HepG2 (cell line): ENCODE data around the gene GPRC5B. TPM values are rescaled to one million over a fixed set of nuclear protein-coding genes. Genes with fewer than 3 reads are reported as not detected.

Source experiments
- ATAC-seq: fragments of 200-7000 bp; cut with Tn5 transposase; 3 replicates; pipeline ENCODE4 v1.9.1; 2020; ENCODE audit warnings: mild to moderate bottlenecking, moderate library complexity
- BruUV-seq: library from RNA; stranded (reverse); fragments of 400-500 nt; replicated peaks from 2 replicates; lab custom pipeline; 2021; lab: Mats Ljungman, UMichigan
- CTCF ChIA-PET: fragments of 300-600 bp; formaldehyde crosslinking; extraction: SDS; loops from one replicate; lab custom pipeline; 2021; ENCODE audit warnings: low total read pairs, inconsistent platforms, low intra/inter-chr PET ratio; lab: Yijun Ruan, JAX
- POLR2A ChIA-PET: fragments of 350-600 bp; sonication (Branson Sonifier 250); formaldehyde crosslinking; loops from one replicate; lab custom pipeline; 2020; ENCODE audit warnings: antibody characterized with exemption, inconsistent platforms; lab: Yijun Ruan, JAX
- DNase-seq: peaks from one replicate; pipeline ENCODE4 v3.0.0-alpha.2; 2015; ENCODE audit warnings: low spot score
- FAIRE-seq: peaks from 3 replicates; lab custom pipeline; 2011; peaks lifted over from hg19 to GRCh38; lab: Jason Lieb, UNC
- H2AFZ ChIP-seq: one replicate; pipeline ENCODE4 v1.6.1; 2011; ENCODE audit warnings: low read length, inconsistent platforms
- H3K27ac ChIP-seq: fragments of 300-600 bp; 3 replicates; pipeline ENCODE4 v1.8.0; 2011; ENCODE audit warnings: mixed run types, mild to moderate bottlenecking, mixed read lengths, low read length, inconsistent platforms; ENCODE audit not compliant: insufficient read depth; ENCODE audit errors: extremely low read length
- H3K27me3 ChIP-seq, 2 experiments: fragments of 200-600 bp in 1 of 2; 2 replicates in 1 of 2; 3 replicates in 1 of 2; pipeline versions ENCODE4 v1.6.0 to v1.8.0; 2011; ENCODE audit warnings: low read length in 2 of 2, mild to moderate bottlenecking in 2 of 2, moderate library complexity in 2 of 2, inconsistent platforms in 1 of 2; ENCODE audit not compliant: insufficient read depth in 2 of 2, control insufficient read depth in 1 of 2
- H3K36me3 ChIP-seq, 2 experiments: fragments of 200-600 bp in 1 of 2; replicated peaks in 1 of 2; 2 replicates in 1 of 2; 3 replicates in 1 of 2; pipeline versions ENCODE4 v1.5.1 to v1.8.0; 2011; ENCODE audit warnings: low read length in 2 of 2, inconsistent platforms in 1 of 2; ENCODE audit not compliant: insufficient read depth in 2 of 2, control insufficient read depth in 1 of 2
- H3K4me1 ChIP-seq: 2 replicates; pipeline ENCODE4 v1.5.1; 2012; ENCODE audit warnings: low read length, inconsistent platforms; ENCODE audit not compliant: insufficient read depth
- H3K4me2 ChIP-seq: 2 replicates; pipeline ENCODE4 v1.6.0; 2011; ENCODE audit warnings: low read depth, low read length, inconsistent platforms
- H3K4me3 ChIP-seq, 3 experiments: fragments of 200-600 bp in 1 of 3; sonication (generic), shearing (Covaris generic) in 1 of 3; replicated peaks in 1 of 3; 2 replicates each; pipeline ENCODE4 v1.5.1; 2011 to 2016; ENCODE audit warnings: low read length in 3 of 3, inconsistent platforms in 2 of 3, low read depth in 2 of 3, mild to moderate bottlenecking in 2 of 3, control low read depth in 1 of 3, mixed read lengths in 1 of 3; ENCODE audit not compliant: insufficient read depth in 1 of 3
- H3K79me2 ChIP-seq: one replicate; pipeline ENCODE4 v1.6.1; 2011; ENCODE audit warnings: low read length, inconsistent platforms; ENCODE audit not compliant: insufficient read depth
- H3K9ac ChIP-seq: 2 replicates; pipeline ENCODE4 v1.6.0; 2011; ENCODE audit warnings: mild to moderate bottlenecking, low read depth, low read length, inconsistent platforms; ENCODE audit not compliant: insufficient read depth
- H3K9me3 ChIP-seq: 2 replicates; pipeline ENCODE4 v1.5.1; 2012; ENCODE audit warnings: mild to moderate bottlenecking, low read length
- H4K20me1 ChIP-seq: 2 replicates; pipeline ENCODE4 v1.6.0; 2011; ENCODE audit warnings: inconsistent platforms, mild to moderate bottlenecking, low read length, moderate library complexity; ENCODE audit not compliant: insufficient read depth
- BCL3 ChIP-seq: sonication (generic); formaldehyde crosslinking; IDR thresholded peaks from 2 replicates; pipeline ENCODE4 v1.5.1; 2020; ENCODE audit warnings: mild to moderate bottlenecking, missing genetic modification reagents, moderate library complexity
- BCLAF1 ChIP-seq: fragments of 450-650 bp; IDR thresholded peaks from 2 replicates; pipeline ENCODE4 v1.6.1; 2017; ENCODE audit warnings: mild to moderate bottlenecking
- EEA1 ChIP-seq: sonication (generic); formaldehyde crosslinking; IDR thresholded peaks from 2 replicates; pipeline ENCODE4 v1.5.1; 2020; ENCODE audit warnings: mild to moderate bottlenecking, missing genetic modification reagents, borderline replicate concordance
- MXD1 ChIP-seq: sonication (generic); formaldehyde crosslinking; IDR thresholded peaks from 2 replicates; pipeline ENCODE4 v1.4.0; 2020; ENCODE audit warnings: mild to moderate bottlenecking, missing genetic modification reagents
- PCBP2 ChIP-seq: fragments of 200-400 bp; formaldehyde crosslinking; optimal IDR thresholded peaks from 2 replicates; pipeline ENCODE3; 2018; ENCODE audit warnings: low read length, low read depth; ENCODE audit not compliant: poor library complexity, severe bottlenecking
- PRMT3 ChIP-seq: sonication (generic); formaldehyde crosslinking; IDR thresholded peaks from 2 replicates; pipeline ENCODE4 v1.8.1; 2022; ENCODE audit warnings: low read depth, mild to moderate bottlenecking, moderate library complexity, missing genetic modification reagents, borderline replicate concordance
- PRPF4 ChIP-seq: fragments of 200-400 bp; formaldehyde crosslinking; IDR thresholded peaks from 2 replicates; pipeline ENCODE4 v1.6.1; 2016; ENCODE audit warnings: low read length, low read depth; ENCODE audit not compliant: poor library complexity, severe bottlenecking
- TBP ChIP-seq: sonication (generic); formaldehyde crosslinking; IDR thresholded peaks from 2 replicates; pipeline ENCODE4 v1.5.0; 2020; ENCODE audit warnings: missing genetic modification reagents
- ZBTB49 ChIP-seq: sonication (generic); formaldehyde crosslinking; IDR thresholded peaks from 2 replicates; pipeline ENCODE4 v1.4.0; 2020; ENCODE audit warnings: missing genetic modification reagents, borderline replicate concordance
- ZFP91 ChIP-seq: sonication (generic); formaldehyde crosslinking; IDR thresholded peaks from 2 replicates; pipeline ENCODE4 v1.9.0; 2022; ENCODE audit warnings: missing genetic modification reagents, mild to moderate bottlenecking, borderline replicate concordance
- ZNF34 ChIP-seq: sonication (generic); formaldehyde crosslinking; IDR thresholded peaks from 2 replicates; pipeline ENCODE4 v1.4.0; 2020; ENCODE audit warnings: mild to moderate bottlenecking, missing genetic modification reagents, borderline replicate concordance
- ZNF720 ChIP-seq: sonication (generic); formaldehyde crosslinking; IDR thresholded peaks from 2 replicates; pipeline ENCODE4 v1.4.0; 2020; ENCODE audit warnings: missing genetic modification reagents
- WGBS: methylation state at CpG from one replicate; pipeline ENCODE4 v1.1.6; 2017; ENCODE audit warnings: low lambda C conversion rate; 5-methylcytosine and 5-hydroxymethylcytosine counted together
- in situ Hi-C: cut with HindIII; loops from 2 replicates; pipeline ENCODE4 v1.10.0; 2017; ENCODE audit warnings: low pct_unique_long_range_greater_than_20kb; ENCODE audit not compliant: extremely low pct_ligation_motif_present
- intact Hi-C: fragments of 100-400 bp; cut with micrococcal nuclease; formaldehyde crosslinking; loops from one replicate; pipeline ENCODE4 v1.10.0; 2022; ENCODE audit not compliant: unreplicated experiment
- polyA plus RNA-seq, 8 experiments: library from polyadenylated mRNA; depleted of rRNA in 3 of 8; stranded (reverse) in 7 of 8; unstranded in 1 of 8; fragments of >200 nt; fragmentation: Illumina TruSeq in 4 of 8; extraction: Trizol in 4 of 8; gene quantifications; 2 replicates each; pipeline versions ENCODE4 v1.2.1 to v1.2.3, GENCODE V29; 2011 to 2016; ENCODE audit warnings: low read depth in 4 of 8, missing spikeins in 1 of 8, mixed read lengths in 1 of 8; ENCODE audit not compliant: insufficient read depth in 1 of 8
- total RNA-seq, 5 experiments: library from RNA; depleted of rRNA; stranded (reverse); fragments of >200 nt; fragmentation: Illumina TruSeq; extraction: Trizol; gene quantifications; 2 replicates each; pipeline ENCODE4 v1.2.3, GENCODE V29; 2016; ENCODE audit warnings: low read depth in 1 of 5

GPRC5B gene
- total and polyA plus RNA-seq, 2 of the 13 experiments (the other 11 are each of a cell fraction or from before 2014, with no cell fraction given), result 0.46 to 0.53 TPM

GRCh38 chr16:19882186-19882585 lies 2.5 kb downstream of the GPRC5B start:
- no peak for DNase-seq
- ChIA-PET POLR2A (no interaction called here), CTCF (no interaction called here)
- H3K4me1 ChIP-seq, result peaks cover 25% of the 10 kb centered on the region
- in situ Hi-C loops, result no loop called here
- peaks cover 11 to 36% of the 10 kb centered on the region in 2 experiments for H3K27me3 ChIP-seq
- H3K9me3 ChIP-seq, result no peaks in the 10 kb centered on the region
- no peak overlapping the region for H2AFZ ChIP-seq
- no TSS peak for BruUV-seq
- FAIRE-seq, result no peak
- WGBS, result 67% methylated on average over 9 of the region's 9 CpGs
- TF ChIP-seq ZBTB49 (CRISPR knock-in tag), result no peak
- TF ChIP-seq TBP (CRISPR knock-in tag), result no peak
- no peak for TF ChIP-seq ZFP91 (CRISPR knock-in tag)
- TF ChIP-seq PRPF4, result no peak
- no peak for TF ChIP-seq MXD1
- TF ChIP-seq EEA1, result no peak
- TF ChIP-seq BCL3 (CRISPR knock-in tag), result no peak
- TF ChIP-seq ZNF34 (CRISPR knock-in tag), result no peak
- TF ChIP-seq PRMT3 (CRISPR knock-in tag), result no peak
- no peak for TF ChIP-seq PCBP2
- no peak for TF ChIP-seq BCLAF1
- no peak for TF ChIP-seq ZNF720
- no peak for ATAC-seq
- H3K79me2 ChIP-seq, result no peaks in the 10 kb centered on the region
- H3K4me2 ChIP-seq, result no peak overlapping the region
- no peaks in the 10 kb centered on the region for H3K36me3 ChIP-seq
- no peak overlapping the region for H3K4me3 ChIP-seq
- no peak overlapping the region for H3K9ac ChIP-seq
- no peak overlapping the region for H3K27ac ChIP-seq
- no peaks in the 10 kb centered on the region; the same call in 1 of the 2 replicates for H4K20me1 ChIP-seq
- intact Hi-C loops, result loop anchor here (5.0 kb wide), 1 partner anchor 180 kb away; no protein-coding TSS in a partner anchor
